NCI-H2196 treated with DMSO at 0.1 percent for 48 hours (cell line): Measurements from ENCODE around the gene BCL11A.

Source experiments
- DNase-seq: peaks from one replicate; lab custom pipeline; 2025; ENCODE audit not compliant: unreplicated experiment; lab: John Stamatoyannopoulos, UW

The BCL11A gene

DNA sequence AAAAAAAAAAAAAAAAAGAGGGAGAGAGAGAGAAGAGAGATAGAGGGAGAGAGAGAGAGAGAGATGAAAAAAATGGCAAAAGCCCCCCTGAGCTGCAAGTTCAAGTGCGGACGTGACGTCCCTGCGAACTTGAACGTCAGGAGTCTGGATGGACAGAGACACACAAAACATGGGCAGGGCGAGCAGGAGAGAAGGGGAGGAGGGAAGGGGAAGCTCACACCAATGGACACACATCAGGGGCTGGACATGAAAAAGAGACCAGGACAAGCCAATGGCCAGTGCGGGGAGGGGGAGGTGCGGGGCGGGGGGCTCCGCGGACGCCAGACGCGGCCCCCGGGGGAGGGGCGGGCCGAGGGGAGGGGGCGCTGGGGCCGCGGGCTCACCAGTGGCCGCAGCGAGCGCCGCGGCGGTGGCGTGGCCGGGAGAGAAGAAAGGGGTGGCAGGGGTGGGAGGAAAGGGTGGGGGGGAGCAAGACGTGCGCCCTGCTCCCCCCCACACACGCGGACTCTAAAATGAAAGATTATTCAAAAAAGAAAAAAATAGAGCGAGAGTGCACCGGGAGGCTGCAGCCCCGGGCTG is at the start of gene BCL11A:
BCL11A (minus strand) TSS at position 160 of the 579 bp plus-strand sequence. CDS start 384 bp downstream, outside the sequence.
- DNase-seq = peak; percentile 51

DNA sequence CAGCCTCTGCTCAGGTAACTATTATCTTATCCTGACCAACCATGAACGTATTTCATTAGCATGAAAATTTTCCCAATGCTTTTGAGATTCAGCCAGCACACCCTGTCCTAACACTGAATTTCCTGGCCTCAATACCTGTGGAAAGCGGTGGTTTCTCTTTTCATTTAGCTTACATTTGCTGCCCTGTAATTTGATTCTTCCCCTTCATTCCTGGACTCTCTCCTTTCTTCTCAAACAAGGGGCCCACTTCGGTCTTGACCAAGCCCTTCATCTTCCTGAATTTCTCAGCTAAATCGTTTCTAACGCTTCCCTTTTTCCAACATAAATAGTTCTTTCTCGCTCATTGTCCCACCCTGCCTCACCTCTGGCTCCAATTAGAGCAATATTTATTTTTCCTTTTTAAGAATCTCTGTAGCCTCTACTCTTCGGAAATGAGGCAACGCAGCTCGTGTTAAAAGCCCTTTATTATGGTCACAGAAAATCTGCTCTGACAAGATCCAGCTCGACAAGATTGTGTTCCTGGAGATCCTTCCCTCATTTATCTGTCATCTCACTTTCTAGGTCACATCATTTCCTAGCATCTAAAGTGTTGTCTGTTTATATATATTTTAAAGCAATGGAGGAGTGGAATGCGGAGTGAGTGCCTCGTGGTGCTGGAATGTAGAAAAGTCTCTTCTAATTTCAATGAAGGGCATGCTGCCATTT is 49.5 kb upstream of the BCL11A start:
- no peak for DNase-seq

DNA sequence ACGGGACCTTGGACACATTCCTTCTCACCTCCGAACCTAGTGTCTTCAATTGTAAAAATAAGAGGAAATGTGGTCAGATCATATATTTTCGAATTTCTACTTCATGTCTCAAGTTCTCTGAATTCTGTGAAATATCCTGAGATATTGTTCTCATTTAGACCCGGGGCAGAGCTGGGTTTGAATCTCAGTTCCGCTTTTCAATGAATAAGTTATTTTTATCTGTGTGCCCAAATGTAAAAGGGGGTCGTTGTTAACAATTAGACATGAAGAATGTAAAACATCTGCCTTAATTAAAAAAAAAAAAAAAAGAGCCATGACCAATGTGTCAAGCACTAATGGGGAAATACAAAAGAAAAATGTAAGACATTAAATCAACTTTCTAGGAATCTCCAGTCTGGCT is 48.9 kb upstream of the BCL11A start:
- DNase-seq = no peak

DNA sequence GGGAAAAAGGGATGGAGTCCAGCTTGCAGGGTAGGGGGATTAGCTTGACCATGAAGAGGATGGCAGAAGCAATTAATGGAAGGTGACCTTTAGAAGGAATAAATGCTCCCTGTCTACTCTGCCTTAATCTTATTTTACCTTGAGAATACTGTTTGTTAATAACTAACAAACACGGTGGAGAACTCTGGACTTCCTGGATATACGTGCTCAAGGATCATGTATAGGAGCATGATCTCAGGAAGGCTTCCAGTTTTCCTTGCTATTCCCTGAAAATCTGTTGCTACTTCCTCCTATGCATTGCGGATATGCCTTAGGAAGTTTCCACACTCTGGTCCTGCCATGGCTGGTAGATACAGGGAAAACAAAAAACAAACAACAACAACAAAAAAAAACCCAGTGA is 44.8 kb upstream of the BCL11A start:
- DNase-seq = no peak

- DNase-seq = no peak
Observed at GRCh38 chr2:60597346-60597745, 43.9 kb upstream of the BCL11A start.

DNA sequence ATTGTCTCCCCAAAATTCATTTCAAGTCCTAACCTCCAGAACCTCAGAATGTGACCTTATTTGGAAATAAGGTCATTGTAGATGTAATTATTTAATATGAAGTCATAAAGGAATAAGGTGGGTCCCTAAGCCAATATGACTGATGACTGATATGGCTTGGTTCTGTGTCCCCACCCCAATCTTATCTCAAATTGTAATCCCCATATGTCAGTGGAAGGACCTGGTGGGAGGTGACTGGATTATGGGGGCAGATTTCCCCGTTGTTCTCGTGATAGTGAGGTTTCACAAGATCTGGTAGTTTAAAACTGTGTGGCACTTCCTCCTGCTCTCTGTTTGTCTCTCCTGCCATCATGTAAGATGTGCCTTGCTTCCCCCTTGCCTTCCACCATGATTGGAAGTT is 43.0 kb upstream of the BCL11A start:
- DNase-seq = no peak

DNA sequence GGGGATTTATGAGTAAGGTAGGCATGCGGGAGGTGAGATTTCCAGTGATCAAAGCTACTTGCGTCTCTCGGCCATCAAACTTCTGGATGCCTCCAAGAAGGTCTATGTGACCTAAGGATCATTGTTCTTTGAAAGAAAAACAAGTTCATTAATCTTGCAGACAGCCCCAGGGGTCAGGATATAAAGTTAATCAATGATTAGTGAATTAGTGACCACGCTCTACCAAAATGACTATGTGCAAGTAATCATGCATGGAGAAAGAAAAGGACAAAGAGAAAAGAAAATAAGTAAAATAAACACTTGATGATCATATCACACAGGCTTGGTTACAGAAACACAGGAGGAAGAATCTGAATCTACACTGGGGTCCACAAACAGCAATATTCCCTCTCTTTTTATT is 42.5 kb upstream of the BCL11A start:
- no peak for DNase-seq

DNA sequence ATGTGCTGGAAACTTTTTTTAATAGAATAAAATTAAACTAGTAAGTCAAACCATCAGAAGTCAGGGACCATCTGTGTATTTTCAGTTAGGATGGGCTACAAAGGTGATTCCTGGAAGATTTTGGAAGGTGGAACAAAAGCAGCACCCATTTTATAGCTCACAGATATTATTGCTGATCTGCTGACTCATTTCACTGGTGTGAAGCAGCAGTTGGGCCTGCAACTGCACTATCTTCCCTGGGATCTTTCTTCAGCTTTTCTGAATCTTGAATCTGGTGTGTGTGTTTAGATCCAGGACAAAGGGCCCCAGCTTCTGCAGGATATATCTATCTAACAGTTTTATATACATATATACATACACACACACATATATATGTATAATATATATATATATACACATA is 35.6 kb upstream of the BCL11A start:
- no peak for DNase-seq

- DNase-seq = no peak
Observed at GRCh38 chr2:60586081-60586480, 32.6 kb upstream of the BCL11A start.

- DNase-seq = no peak
Observed at GRCh38 chr2:60585276-60585675, 31.8 kb upstream of the BCL11A start.

- DNase-seq = no peak
Observed at GRCh38 chr2:60583604-60584003, 30.1 kb upstream of the BCL11A start.

- DNase-seq = peak; percentile 4
Observed at GRCh38 chr2:60581433-60582282, 28.2 kb upstream of the BCL11A start.

DNA sequence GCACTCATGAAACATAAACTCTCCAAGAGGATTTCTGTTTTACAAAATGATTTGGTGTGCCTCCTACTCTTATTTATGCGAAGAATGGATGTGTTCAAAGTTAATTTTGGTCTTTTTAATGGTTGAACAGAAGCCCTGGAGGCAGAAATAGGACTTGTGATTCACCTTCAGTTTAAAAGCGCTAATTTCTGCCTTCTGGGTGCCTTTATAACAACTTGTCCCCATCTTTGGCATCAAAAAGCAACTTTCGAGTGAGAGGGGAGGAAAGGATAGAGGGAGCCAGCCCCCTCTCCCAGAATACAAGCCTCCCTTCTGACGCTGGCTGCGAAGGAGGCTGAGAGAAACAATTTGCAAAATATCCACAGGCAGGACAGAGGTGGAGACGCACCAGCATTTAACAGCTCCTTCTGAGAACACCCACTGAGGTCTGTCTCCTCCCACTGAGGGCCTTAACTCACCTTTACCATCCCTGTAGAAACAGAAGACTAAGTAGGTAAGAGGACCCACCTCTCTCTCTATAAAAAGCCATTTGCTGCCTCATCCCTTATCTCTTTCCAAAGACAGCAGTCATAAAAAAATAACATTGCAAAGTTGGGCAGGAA is 24.3 kb upstream of the BCL11A start:
- no peak for DNase-seq

GRCh38 chr2:60573251-60573650 is 19.8 kb upstream of the BCL11A start:
- DNase-seq = no peak

DNA sequence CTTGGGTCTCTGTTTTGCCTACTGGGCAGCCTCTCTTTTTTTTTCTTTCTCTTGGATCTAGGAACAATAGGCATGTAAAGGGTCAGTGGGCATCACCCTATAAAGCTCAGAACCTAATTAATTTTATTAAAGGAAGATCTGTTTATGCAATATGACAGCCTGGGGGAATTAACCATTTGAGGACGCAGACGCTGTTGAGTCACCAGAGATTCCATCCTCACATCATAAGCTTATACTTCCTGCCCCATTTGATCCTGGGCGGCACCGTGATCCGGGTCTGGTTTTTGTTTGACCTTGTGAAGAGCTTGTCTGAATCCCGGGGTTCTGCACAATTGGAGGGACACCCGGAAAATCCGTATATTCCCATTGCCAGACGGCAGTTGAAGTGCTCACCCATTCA is 16.8 kb upstream of the BCL11A start:
- no peak for DNase-seq

DNA sequence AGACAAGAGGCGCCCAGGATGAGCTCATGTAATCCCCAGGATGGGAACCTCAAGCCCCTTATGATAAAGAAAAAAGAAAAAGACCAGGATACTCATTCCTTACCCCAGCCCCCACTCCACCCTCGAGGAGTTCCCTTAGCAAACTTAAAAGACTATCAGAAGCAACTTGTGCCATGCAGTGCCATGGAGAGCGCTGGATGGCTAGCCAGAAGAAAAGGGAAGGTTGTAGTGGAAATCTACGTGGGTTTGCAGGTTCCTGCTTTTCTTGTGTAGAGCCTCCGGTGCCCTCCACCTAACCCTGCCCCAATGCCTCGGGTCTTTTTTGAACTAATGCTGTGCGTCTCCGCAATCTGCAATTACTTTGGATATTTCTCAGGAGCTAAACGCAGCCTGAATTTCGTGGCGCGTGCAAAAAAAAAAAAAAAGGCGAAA is 16.2 kb upstream of the BCL11A start:
- DNase-seq = no peak

DNA sequence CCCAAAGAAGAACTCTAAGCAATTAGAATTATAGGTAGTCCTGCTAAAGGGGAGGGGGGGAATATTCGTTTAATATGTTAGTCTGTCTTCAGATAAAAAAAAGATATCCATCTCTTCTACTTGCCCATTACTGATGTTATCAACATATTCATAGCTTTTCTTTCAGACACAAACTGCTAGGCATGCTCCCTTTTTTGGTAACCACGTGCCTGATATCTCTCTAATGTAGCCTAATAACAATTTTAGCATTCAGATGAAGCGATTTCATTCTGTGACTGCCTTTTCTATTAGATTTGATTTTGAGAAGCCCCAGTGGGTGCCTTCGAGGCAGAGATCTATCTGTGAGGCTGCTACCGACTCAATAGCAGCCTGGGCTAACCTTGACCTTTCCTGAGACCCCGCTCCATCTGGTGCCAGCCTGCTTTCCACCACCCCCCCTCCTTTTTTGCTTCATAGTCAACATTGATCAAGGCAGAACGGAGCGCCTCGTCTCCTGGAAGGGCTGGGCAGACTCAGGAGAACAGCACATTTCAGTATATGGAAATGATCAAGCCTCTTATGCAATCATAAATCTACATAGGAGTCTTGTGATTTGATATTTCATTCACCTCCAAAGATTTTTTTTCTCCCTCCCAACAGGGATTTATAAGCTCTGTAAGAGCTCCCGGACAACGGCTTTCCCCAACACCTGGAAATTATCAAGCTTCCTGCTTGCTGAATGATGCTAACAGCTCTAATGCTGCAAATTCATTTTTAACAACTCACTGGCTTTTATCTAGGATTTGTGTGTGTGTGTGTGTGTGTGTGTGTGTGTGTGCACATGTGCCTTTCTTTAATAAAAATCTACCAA is 14.7 kb upstream of the BCL11A start:
- DNase-seq = no peak

DNA sequence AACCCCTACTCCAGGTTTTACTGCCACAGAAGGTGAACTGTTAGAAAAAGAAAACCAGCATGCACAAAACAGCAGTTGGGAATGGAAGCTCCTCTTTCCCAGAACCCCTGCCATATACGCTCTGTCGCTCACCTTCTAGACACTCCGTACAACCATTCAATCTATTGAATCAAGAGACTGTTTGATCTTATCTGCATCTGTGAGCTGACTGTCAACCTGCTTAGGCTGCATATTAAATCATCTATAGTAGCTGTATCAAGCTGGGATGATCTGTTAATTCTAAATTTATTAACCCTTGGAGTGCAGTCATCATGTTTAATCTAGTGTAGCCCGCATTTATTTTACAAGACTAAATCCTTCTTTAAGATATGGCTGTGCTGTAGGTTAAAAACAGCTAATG is 13.6 kb upstream of the BCL11A start:
- DNase-seq = no peak

DNA sequence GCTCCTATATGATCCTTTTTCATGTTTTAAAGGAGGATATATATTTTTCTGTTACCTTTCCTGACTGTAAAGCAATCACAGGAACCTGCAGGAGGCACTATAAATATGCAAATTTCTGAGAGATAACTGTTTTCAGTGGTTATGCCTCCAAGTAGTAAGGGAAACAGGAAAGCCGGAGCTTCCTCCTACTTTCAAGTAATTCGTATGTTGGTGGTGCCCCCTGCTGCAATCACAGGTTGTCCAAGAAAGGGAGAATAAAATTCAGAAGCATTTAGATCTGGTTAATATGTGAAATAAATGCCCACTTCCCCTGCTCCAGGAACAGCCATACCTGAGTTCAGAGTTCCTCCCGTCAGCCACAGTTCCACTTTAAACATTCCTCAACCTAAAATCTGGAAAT is 12.0 kb upstream of the BCL11A start:
- DNase-seq = no peak

GRCh38 chr2:60560734-60561644 is 7.5 kb upstream of the BCL11A start:
- DNase-seq = no peak
